NCI-H1930 (cell line): Measurements from ENCODE around the gene TMEM178B.

Experiments
- DNase-seq, 2 experiments: peaks; one replicate each; lab custom pipeline; 2025; lab: John Stamatoyannopoulos, UW

Gene TMEM178B

GRCh38 chr7:141527076-141527475 lies 453.2 kb downstream of the TMEM178B start:
- DNase-seq: no peak

DNA sequence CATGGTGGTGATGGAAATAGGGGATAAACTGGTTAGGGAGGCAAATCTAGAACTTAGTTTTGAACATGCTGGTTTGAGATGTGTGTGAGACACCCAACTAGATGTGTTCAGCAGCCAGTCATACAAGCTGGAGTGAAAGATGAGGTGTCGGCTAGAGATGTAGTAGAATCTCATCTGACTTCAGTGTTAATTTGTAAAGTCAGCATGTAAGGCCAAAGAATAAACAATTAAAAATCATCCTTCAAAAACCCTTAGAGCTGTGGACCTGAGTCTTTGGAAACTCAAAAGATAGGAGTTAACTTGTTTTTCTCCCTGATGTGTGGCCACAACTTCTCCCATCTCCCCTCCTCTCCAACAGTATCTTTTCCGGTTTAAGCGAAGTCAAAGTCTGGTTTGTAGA lies 454.5 kb downstream of the TMEM178B start:
- DNase-seq: no peak
